Aorta (tissue), 5 donors: ENCODE results near the gene RGS19. TPM values are rescaled to one million over a fixed set of nuclear protein-coding genes. Genes with fewer than 3 reads are reported as not detected.

ENCODE experiments used
- ATAC-seq: fragments of 200-7000 bp; cut with Tn5 transposase; one replicate; pipeline ENCODE4 v1.9.1; 2022; ENCODE audit warnings: moderate library complexity; ENCODE audit not compliant: low FRiP score
- DNase-seq, 2 donors: peaks; one replicate each; pipeline ENCODE4 v3.0.0-alpha.2; 2020
- H3K27ac ChIP-seq, 2 donors: one replicate each; pipeline ENCODE4 v1.5.1; 2013; ENCODE audit warnings: low read length in 2 of 2, mild to moderate bottlenecking in 2 of 2, moderate library complexity in 2 of 2, control low read depth in 1 of 2, inconsistent platforms in 1 of 2, low read depth in 1 of 2
- H3K27me3 ChIP-seq, 2 donors: one replicate each; pipeline ENCODE4 v1.6.1; 2013; ENCODE audit warnings: control low read depth in 1 of 2, low read length in 1 of 2, mild to moderate bottlenecking in 1 of 2, moderate library complexity in 1 of 2; ENCODE audit not compliant: insufficient read depth in 2 of 2, control insufficient read depth in 1 of 2
- H3K36me3 ChIP-seq, 2 donors: one replicate each; pipeline ENCODE4 v1.6.1; 2013; ENCODE audit warnings: control low read depth in 1 of 2, low read length in 1 of 2, mild to moderate bottlenecking in 1 of 2; ENCODE audit not compliant: insufficient read depth in 2 of 2, control insufficient read depth in 1 of 2
- H3K4me1 ChIP-seq, 2 donors: one replicate each; pipeline ENCODE4 v1.6.1; 2013; ENCODE audit warnings: low read length in 2 of 2, control low read depth in 1 of 2, mild to moderate bottlenecking in 1 of 2, moderate library complexity in 1 of 2; ENCODE audit not compliant: insufficient read depth in 2 of 2, control insufficient read depth in 1 of 2
- H3K4me3 ChIP-seq, 2 donors: one replicate each; pipeline ENCODE4 v1.5.1; 2013; ENCODE audit warnings: low read length in 2 of 2, control low read depth in 1 of 2, mild to moderate bottlenecking in 1 of 2
- H3K9me3 ChIP-seq: one replicate; pipeline ENCODE4 v1.6.1; 2013; ENCODE audit warnings: mild to moderate bottlenecking, low read length; ENCODE audit not compliant: control insufficient read depth
- WGBS, 2 donors: extraction: QIAGEN DNeasy Blood & Tissue Kit; methylation state at CpG; one replicate each; pipeline ENCODE4 v1.1.7; 2013; 5-methylcytosine and 5-hydroxymethylcytosine counted together
- intact Hi-C, 2 donors: fragments of 100-400 bp; cut with DNase I; formaldehyde crosslinking; loops; one replicate each; pipeline versions ENCODE4 v1.14.2 to v1.15.0; 2022
- polyA plus RNA-seq, 2 donors: library from polyadenylated mRNA; stranded (reverse); fragments of 200-250 nt; gene quantifications; one replicate each; pipeline ENCODE4 v1.2.3, GENCODE V29; 2013
- total RNA-seq, 2 donors: library from RNA; stranded (reverse); fragmentation: NEBNext Ultra II Directional; extraction: Animal tissue kit (Norgen Biotek cat#: 25700); gene quantifications; one replicate each; pipeline ENCODE4 v1.2.1, GENCODE V29; 2021
- donor health status: healthy with polysubstance abuse.
- donor health status: Bipolar disorder and iron deficiency.
- donor health status: DM: no; HTN: no; CAD: no.
- donor health status: DM: no; HTN: no; CAD: no.
- donor health status: DM: yes; HTN: yes; CAD: no.

Gene RGS19
- total and polyA plus RNA-seq, 4 donors = 10.8 to 23.8 (median 19.6) TPM

GRCh38 chr20:64043768-64044167 is 35.5 kb downstream of the RGS19 start:
- intact Hi-C loops = no loop called here
- H3K36me3 ChIP-seq = no peaks in the 10 kb centered on the region
- no peak overlapping the region for H3K27ac ChIP-seq
- H3K9me3 ChIP-seq = no peaks in the 10 kb centered on the region
- ATAC-seq (no peak), DNase-seq (no peak)
- WGBS, 2 donors = 92% methylated on average over 9 of the region's 9 CpGs
- no peaks in the 10 kb centered on the region for H3K4me1 ChIP-seq
- H3K27me3 ChIP-seq = no peaks in the 10 kb centered on the region
- no peak overlapping the region for H3K4me3 ChIP-seq

DNA sequence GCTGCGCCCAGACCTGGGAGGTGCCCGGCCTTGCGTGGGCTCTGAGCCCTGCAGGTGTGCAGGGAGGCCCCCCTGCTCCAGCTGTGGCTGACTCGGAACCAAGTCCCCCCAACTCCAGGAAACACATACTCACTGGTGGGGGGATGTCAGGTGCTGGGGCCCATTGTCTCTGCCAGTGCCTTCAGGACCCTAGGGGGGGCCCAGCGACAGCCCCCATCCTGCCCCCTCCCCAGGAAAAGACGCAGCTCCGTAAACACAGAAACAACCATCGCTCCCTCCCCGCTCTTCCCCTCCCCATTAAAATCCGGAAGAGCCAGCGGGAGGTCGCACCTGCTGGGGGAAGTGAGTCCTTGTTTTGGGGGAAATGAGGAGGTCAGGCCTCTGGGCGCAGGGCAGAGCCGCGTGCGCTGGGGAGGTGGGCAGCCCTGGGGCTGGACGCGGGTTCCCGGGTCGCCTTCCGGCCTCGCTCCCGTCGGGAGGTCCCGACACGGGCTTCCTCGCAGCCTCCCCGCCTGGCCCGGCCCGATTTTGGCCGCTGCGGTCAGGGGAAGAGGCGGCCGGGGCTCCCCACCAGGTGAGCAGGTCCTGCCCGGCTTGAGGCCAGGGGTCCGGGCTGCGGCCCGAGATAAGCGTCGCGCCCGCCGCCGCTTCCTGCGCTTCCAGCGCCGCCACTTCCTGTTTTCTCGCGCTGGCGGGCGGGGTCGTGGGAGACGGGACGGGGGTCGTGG is 37.1 kb downstream of the RGS19 start:
- H3K9me3 ChIP-seq = no peaks in the 10 kb centered on the region
- no peaks in the 10 kb centered on the region for H3K27me3 ChIP-seq
- no peaks in the 10 kb centered on the region for H3K4me1 ChIP-seq
- H3K36me3 ChIP-seq = no peaks in the 10 kb centered on the region
- ATAC-seq (no peak), DNase-seq (no peak)
- intact Hi-C loops = no loop called here
- 2% methylated on average over 47 to 55 of the region's 55 CpGs for WGBS, 2 donors
- H3K4me3 ChIP-seq = no peak overlapping the region
- H3K27ac ChIP-seq = no peak overlapping the region

DNA sequence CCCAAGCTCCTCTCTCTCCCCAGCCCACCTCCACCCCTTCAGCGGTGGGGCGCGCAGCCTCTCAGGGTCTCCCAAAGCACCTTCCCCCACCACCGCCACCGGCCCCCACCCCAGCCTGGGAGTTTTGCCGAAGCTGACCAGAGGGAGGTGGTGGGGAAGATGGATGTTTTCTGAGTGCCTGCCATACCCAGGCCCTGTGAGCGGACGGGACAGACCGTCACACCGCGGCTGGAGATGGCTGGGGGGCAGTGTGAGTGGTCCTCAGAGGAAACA is 37.6 kb downstream of the RGS19 start:
- 5 to 9% methylated on average over 11 of the region's 11 CpGs for WGBS, 2 donors
- Histone ChIP-seq H3K36me3 (no peaks in the 10 kb centered on the region), H3K4me3 (no peak overlapping the region), H3K4me1 (no peaks in the 10 kb centered on the region), H3K27ac (no peak overlapping the region), H3K27me3 (no peaks in the 10 kb centered on the region), H3K9me3 (no peaks in the 10 kb centered on the region)
- ATAC-seq (no peak), DNase-seq (no peak)
- intact Hi-C loops = no loop called here

DNA sequence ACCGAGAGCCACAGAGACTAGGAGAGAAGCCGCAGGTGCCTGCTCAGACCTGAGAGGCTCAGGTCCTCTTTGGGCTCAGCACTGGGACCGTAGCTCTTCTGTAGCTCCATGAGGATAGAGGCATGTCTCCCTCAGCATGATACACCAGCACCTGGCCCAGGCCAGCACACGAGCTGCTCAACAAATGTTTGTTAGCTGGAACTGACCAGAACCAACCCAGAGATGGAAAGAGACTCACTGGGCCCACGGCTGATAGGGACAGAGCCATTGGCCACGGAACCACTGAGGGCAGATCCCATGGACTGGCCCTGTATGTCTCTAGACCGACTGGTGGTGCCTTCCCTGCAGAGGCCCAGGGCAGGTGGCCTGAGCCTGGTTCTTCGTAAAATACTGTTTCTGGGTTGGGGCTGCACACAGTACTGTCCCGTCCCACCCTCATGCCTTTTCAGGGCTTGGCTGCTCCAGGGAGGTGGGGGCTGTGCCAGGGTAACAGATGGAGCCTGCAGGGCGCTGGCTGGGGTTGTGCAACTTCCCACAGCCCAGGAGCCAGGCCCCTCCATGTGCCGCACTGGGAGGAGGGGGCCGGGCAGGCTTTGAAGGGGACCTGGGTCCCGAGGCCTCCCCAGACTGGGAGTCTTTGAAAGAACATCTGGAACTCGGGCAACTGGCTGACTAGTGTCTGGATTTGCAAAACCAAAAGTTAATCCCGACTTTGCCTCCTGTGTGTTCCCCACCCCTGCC is 38.1 kb downstream of the RGS19 start:
- H3K4me1 ChIP-seq = no peaks in the 10 kb centered on the region
- 45 to 49% methylated on average over 15 of the region's 15 CpGs for WGBS, 2 donors
- H3K27ac ChIP-seq = no peak overlapping the region
- no peak overlapping the region for H3K4me3 ChIP-seq
- DNase-seq = no peak
- intact Hi-C loops = no loop called here
- no peak for ATAC-seq
- H3K9me3 ChIP-seq = no peaks in the 10 kb centered on the region
- H3K36me3 ChIP-seq = no peaks in the 10 kb centered on the region
- no peaks in the 10 kb centered on the region for H3K27me3 ChIP-seq

- no peaks in the 10 kb centered on the region for H3K27me3 ChIP-seq
- ATAC-seq (no peak), DNase-seq (no peak)
- no peak overlapping the region for H3K27ac ChIP-seq
- 66 to 67% methylated on average over 12 of the region's 12 CpGs for WGBS, 2 donors
- no peaks in the 10 kb centered on the region for H3K9me3 ChIP-seq
- no peaks in the 10 kb centered on the region for H3K4me1 ChIP-seq
- H3K36me3 ChIP-seq = no peaks in the 10 kb centered on the region
- no peak overlapping the region for H3K4me3 ChIP-seq
- intact Hi-C loops = no loop called here
Observed at GRCh38 chr20:64040231-64041039, 38.9 kb downstream of the RGS19 start.

DNA sequence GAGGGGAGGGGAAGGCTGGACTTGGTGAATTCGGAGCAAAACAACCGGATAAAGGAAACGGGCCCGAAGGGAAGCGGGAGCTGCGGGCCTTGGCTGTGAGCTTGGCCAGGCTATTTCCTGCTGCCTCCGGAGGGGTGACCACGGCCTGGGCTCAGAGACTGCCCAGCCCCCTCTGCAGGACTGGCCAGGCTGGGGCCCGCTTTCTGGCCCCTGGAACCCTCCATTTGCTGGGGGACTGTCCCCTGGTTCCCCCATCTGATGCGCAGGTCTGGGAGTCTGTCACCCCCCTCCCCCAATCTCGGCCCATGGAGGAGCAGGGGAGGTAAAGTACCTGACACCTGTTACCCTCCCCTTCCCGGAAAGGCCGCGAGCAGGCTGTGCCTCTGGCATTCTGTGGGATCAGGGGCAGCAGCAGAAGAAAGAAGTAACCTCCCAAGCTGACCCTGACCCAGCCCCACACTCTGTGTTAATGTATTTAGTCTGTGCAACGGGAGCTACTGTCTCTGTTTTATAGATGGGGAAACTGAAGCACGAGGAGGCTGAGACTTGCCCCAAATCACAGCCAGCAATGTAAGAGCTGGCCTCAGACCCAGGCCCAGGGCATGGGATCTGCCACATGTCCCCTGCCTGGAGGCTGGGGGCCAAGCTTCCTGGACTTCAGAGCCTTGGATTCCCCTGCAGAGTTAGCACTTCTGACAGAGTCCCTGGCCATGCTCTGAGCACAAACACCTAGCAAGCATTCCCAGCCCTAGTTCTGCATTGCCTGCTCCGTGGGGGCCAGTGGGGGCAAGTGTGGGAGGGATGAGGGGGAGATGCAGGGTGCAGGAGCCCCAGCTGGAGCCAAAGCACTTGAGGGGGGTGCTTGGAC is 39.8 kb downstream of the RGS19 start:
- no peaks in the 10 kb centered on the region for H3K9me3 ChIP-seq
- DNase-seq (no peak), ATAC-seq (no peak)
- no peaks in the 10 kb centered on the region for H3K27me3 ChIP-seq
- WGBS, 2 donors = 14 to 20% methylated on average over 17 of the region's 17 CpGs
- no peak overlapping the region for H3K27ac ChIP-seq
- H3K4me3 ChIP-seq = no peak overlapping the region
- H3K4me1 ChIP-seq = no peaks in the 10 kb centered on the region
- intact Hi-C loops = loop anchor here (1.0 to 2.0 kb wide), 2 partner anchors 81 kb away; no protein-coding TSS in a partner anchor
- H3K36me3 ChIP-seq = no peaks in the 10 kb centered on the region

GRCh38 chr20:64038565-64039292 is 40.6 kb downstream of the RGS19 start:
- Histone ChIP-seq H3K27me3 (no peaks in the 10 kb centered on the region), H3K4me1 (no peaks in the 10 kb centered on the region), H3K36me3 (no peaks in the 10 kb centered on the region), H3K27ac (no peak overlapping the region), H3K4me3 (no peak overlapping the region), H3K9me3 (no peaks in the 10 kb centered on the region)
- ATAC-seq = peak; percentile 88
- intact Hi-C loops = loop anchor here (1.0 to 2.0 kb wide), 2 partner anchors 82 kb away; no protein-coding TSS in a partner anchor
- DNase-seq = peak; percentile 77 to 92
- whole genome bisulfite sequencing, 2 donors = 0 to 1% methylated on average over 59 to 91 of the region's 91 CpGs

DNA sequence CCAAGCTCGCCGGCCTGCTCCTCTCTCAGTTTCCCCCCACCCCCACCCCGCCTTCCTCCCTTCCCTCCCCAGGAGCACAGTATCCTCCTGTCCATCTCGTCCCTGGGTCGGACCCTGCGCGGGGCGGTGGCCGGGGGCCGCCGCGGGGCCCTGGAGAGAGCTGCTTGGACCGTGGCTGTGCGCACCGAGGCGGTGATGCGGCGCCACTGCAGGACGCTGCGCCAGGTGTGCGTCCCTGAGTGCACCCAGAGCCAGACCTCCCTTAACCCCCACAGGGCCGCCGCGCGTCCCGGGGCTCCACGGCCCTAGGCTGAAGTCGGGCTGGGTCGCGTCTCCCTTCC is 41.1 kb downstream of the RGS19 start:
- no peak for DNase-seq
- ATAC-seq = no peak
- 2% methylated on average over 20 to 30 of the region's 30 CpGs for WGBS, 2 donors
- H3K4me1 ChIP-seq = no peaks in the 10 kb centered on the region
- H3K4me3 ChIP-seq = no peak overlapping the region
- no peaks in the 10 kb centered on the region for H3K9me3 ChIP-seq
- H3K27me3 ChIP-seq = no peaks in the 10 kb centered on the region
- no peak overlapping the region for H3K27ac ChIP-seq
- intact Hi-C loops = loop anchor here in 1 of 2 donors (2.0 kb wide), 1 partner anchor 83 kb away; no protein-coding TSS in a partner anchor
- no peaks in the 10 kb centered on the region for H3K36me3 ChIP-seq
